ENCODE data around the gene WDR18. TPM values are rescaled to one million over a fixed set of nuclear protein-coding genes. Genes with fewer than 3 reads are reported as not detected.

Gene WDR18
- total and polyA plus RNA-seq, 2 of the 4 experiments (the other 2 are of a cell fraction): 37.1 to 56.9 TPM

DNA sequence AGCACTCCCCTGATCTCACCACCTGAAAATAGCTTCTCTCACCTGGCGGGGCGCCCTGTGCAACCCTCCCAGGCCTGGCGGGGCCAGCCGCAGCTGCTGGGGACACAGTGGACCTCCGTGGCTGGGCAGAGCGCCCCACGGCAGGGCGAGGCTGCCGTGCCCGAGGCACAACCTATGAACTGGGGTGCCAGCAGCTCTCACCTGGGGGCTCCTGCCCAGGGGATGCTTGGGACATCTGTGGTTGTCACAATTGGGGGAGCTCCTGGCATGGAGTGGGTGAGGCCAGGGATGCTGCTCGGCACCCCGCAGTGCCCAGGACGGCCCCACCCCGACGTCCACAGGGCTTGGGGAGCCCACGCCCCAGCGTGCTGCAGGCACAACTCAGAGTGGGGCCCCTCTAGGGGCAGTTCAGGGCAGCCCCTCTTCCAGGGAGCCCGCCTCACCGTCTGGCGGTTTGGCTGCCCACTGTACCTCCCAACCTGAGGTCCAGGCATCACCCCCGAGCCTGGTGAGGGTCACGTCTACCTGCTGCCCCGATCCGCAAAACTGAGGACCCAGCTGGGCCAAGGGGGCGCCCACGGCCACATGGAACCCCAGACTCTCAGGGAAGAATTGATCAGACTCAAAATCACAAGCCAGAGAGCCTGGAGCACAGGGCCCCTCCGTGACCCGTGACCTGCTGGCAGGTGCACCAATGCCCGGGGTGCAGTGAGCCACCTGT lies 31.1 kb downstream of the WDR18 start:
- Histone ChIP-seq H3K23ac (ENCODE audit: low read depth, low read length) (no peak overlapping the region), H3K27ac (ENCODE audit: insufficient read depth, low read length) (no peak overlapping the region), H2BK120ac (ENCODE audit: low read depth, low read length) (no peak overlapping the region), H3K4me3 (ENCODE audit: insufficient read depth, low read depth, low read length) (no peak overlapping the region), H3K18ac (ENCODE audit: low read depth, low read length) (no peak overlapping the region), H2BK15ac (ENCODE audit: low read depth, low read length) (no peak overlapping the region), H3K4me2 (ENCODE audit: low read depth, low read length) (no peak overlapping the region), H2AFZ (replicated peaks; ENCODE audit: low read length, poor library complexity) (no peak overlapping the region), H2AK9ac (replicated peaks; ENCODE audit: low read depth, low read length, poor library complexity) (no peak overlapping the region), H2BK5ac (ENCODE audit: low read depth, low read length, poor library complexity, severe bottlenecking) (no peak overlapping the region), H3K36me3 (ENCODE audit: control insufficient read depth, insufficient read depth, low read length) (peaks cover 34% of the 10 kb centered on the region), H4K20me1 (ENCODE audit: insufficient read depth, low read length) (peaks cover 77% of the 10 kb centered on the region), H3K9me3 (ENCODE audit: control insufficient read depth, insufficient read depth, low read length) (no peaks in the 10 kb centered on the region), H4K91ac (ENCODE audit: insufficient read depth, low read depth, low read length) (no peak overlapping the region), H3K79me1 (ENCODE audit: low read depth in 1 of 2, low read length in 2 of 2) (peaks cover 0 to 68% of the 10 kb centered on the region in 2 experiments; a peak in 2 of 4 replicates), H4K5ac (ENCODE audit: low read depth, low read length) (no peak overlapping the region), H2BK20ac (ENCODE audit: low read depth, low read length) (no peak overlapping the region), H3K56ac (ENCODE audit: extremely low read depth, insufficient read depth, low read length) (no peak overlapping the region), H3K14ac (replicated peaks; ENCODE audit: low read depth, low read length) (no peak overlapping the region), H2AK5ac (ENCODE audit: low read depth, low read length) (no peak overlapping the region), H3K9ac (ENCODE audit: low read depth, low read length) (no peak overlapping the region), H3K4ac (ENCODE audit: low read depth, low read length) (no peak overlapping the region), H3K27me3 (ENCODE audit: control insufficient read depth, insufficient read depth, low read length) (no peaks in the 10 kb centered on the region), H3K9me1 (ENCODE audit: insufficient read depth, low read length) (peaks cover 9% of the 10 kb centered on the region; the same call in 1 of the 2 replicates), H3K4me1 (ENCODE audit: control insufficient read depth, insufficient read depth, low read length) (peaks cover 34% of the 10 kb centered on the region), H4K8ac (ENCODE audit: low read depth in 2 of 2, low read length in 2 of 2) (no peak overlapping the region)
- TF ChIP-seq CHD1 (IDR thresholded peaks at IDR 0.05; ENCODE audit: low read depth, low read length): no peak
- TF ChIP-seq, protein P1, sequence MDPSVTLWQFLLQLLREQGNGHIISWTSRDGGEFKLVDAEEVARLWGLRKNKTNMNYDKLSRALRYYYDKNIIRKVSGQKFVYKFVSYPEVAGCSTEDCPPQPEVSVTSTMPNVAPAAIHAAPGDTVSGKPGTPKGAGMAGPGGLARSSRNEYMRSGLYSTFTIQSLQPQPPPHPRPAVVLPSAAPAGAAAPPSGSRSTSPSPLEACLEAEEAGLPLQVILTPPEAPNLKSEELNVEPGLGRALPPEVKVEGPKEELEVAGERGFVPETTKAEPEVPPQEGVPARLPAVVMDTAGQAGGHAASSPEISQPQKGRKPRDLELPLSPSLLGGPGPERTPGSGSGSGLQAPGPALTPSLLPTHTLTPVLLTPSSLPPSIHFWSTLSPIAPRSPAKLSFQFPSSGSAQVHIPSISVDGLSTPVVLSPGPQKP (IDR thresholded peaks at IDR 0.05; ENCODE audit: borderline replicate concordance, low read depth, low read length): no peak
- no peak for TF ChIP-seq MAFK (IDR thresholded peaks at IDR 0.05; ENCODE audit: low read depth, low read length)
- TF ChIP-seq, protein P2, sequence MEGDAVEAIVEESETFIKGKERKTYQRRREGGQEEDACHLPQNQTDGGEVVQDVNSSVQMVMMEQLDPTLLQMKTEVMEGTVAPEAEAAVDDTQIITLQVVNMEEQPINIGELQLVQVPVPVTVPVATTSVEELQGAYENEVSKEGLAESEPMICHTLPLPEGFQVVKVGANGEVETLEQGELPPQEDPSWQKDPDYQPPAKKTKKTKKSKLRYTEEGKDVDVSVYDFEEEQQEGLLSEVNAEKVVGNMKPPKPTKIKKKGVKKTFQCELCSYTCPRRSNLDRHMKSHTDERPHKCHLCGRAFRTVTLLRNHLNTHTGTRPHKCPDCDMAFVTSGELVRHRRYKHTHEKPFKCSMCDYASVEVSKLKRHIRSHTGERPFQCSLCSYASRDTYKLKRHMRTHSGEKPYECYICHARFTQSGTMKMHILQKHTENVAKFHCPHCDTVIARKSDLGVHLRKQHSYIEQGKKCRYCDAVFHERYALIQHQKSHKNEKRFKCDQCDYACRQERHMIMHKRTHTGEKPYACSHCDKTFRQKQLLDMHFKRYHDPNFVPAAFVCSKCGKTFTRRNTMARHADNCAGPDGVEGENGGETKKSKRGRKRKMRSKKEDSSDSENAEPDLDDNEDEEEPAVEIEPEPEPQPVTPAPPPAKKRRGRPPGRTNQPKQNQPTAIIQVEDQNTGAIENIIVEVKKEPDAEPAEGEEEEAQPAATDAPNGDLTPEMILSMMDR (conservative IDR thresholded peaks at IDR 0.05; ENCODE audit: low read depth, low read length): no peak
- TF ChIP-seq MAZ (IDR thresholded peaks at IDR 0.05; ENCODE audit: borderline replicate concordance, low read depth, low read length): no peak
- TF ChIP-seq BHLHE40 (IDR thresholded peaks at IDR 0.05; ENCODE audit: low read depth, low read length): no peak
- no peak for TF ChIP-seq RAD21 (IDR thresholded peaks at IDR 0.05; ENCODE audit: low read length)
- no peak for TF ChIP-seq MXI1 (IDR thresholded peaks at IDR 0.05; ENCODE audit: borderline replicate concordance, low read depth, low read length)
- no peak for TF ChIP-seq RFX5 (IDR thresholded peaks at IDR 0.05; ENCODE audit: low read depth, low read length)
- TF ChIP-seq NFE2L2 (IDR thresholded peaks at IDR 0.05; ENCODE audit: low read depth, low read length): no peak
- 96% methylated on average over 11 of the region's 29 CpGs; no CpG with 5 or more reads in 1 of the 2 experiments for WGBS, 2 experiments (ENCODE audit: extremely low coverage in 2 of 2, insufficient read length in 1 of 2)
- in situ Hi-C loops (cut with MboI; ENCODE audit: low sequenced_read_pairs) (no loop called here), intact Hi-C loops (cut with micrococcal nuclease) (no loop called here), dilution Hi-C loops (cut with HindIII; ENCODE audit: low sequenced_read_pairs, unreplicated experiment) (no loop called here)
- CTCF ChIA-PET: no interaction called here
- no TSS peak for BruUV-seq (replicated peaks)
- POLR2A ChIA-PET (ENCODE audit: unreplicated experiment): interaction anchor here (0.6 kb wide), 1 partner anchor 11 kb away, joined by 3 read pairs; no protein-coding TSS in a partner anchor
- DNase-seq (no peak), ATAC-seq (ENCODE audit: low read depth) (no peak)
